Testis (tissue), 3 donors: ENCODE data around the gene UPF3A. TPM values are rescaled to one million over a fixed set of nuclear protein-coding genes. Genes with fewer than 3 reads are reported as not detected.

Experiments used
- DNase-seq: peaks from one replicate; pipeline ENCODE4 v3.0.0-alpha.2; 2019
- H3K27ac ChIP-seq, 2 donors: fragments of 200-600 bp; sonication (generic); one replicate each; pipeline ENCODE4 v1.5.1; 2019
- H3K27me3 ChIP-seq: fragments of 200-600 bp; sonication (generic); one replicate; pipeline ENCODE4 v1.5.1; 2019
- H3K36me3 ChIP-seq: fragments of 200-600 bp; sonication (generic); one replicate; pipeline ENCODE4 v1.5.1; 2017; ENCODE audit warnings: low read depth; ENCODE audit errors: missing control alignments
- H3K4me1 ChIP-seq: fragments of 200-600 bp; sonication (generic); one replicate; pipeline ENCODE4 v1.5.1; 2019
- H3K4me3 ChIP-seq, 2 donors: fragments of 200-600 bp; sonication (generic); one replicate each; pipeline ENCODE4 v1.5.1; 2017 to 2019
- H3K9me3 ChIP-seq: fragments of 200-600 bp; sonication (generic); one replicate; pipeline ENCODE4 v1.5.1; 2017
- CTCF ChIP-seq, 3 experiments: fragments of 450-650 bp in 2 of 3; fragments of 200-600 bp in 1 of 3; sonication (generic) in 1 of 3; IDR thresholded peaks; one replicate each; pipeline ENCODE4 v1.5.1; 2016 to 2019; ENCODE audit warnings: antibody characterized with exemption in 3 of 3, mild to moderate bottlenecking in 2 of 3, moderate library complexity in 1 of 3
- POLR2A ChIP-seq: fragments of 450-650 bp; IDR thresholded peaks from one replicate; pipeline ENCODE4 v1.6.1; 2017; ENCODE audit warnings: antibody characterized with exemption, mild to moderate bottlenecking, moderate library complexity
- WGBS, 2 donors: methylation state at CpG; one replicate each; pipeline ENCODE4 v1.1.5; 2018; 5-methylcytosine and 5-hydroxymethylcytosine counted together
- intact Hi-C: fragments of 100-400 bp; cut with DNase I; formaldehyde crosslinking; loops from one replicate; pipeline ENCODE4 v1.15.1; 2023; ENCODE audit warnings: low total_unique reads
- polyA plus RNA-seq: library from polyadenylated mRNA; stranded (reverse); fragments of 350-450 nt; fragmentation: Illumina TruSeq; extraction: RNeasy Lipid Tissue Mini Kit (QIAGEN cat#74804); gene quantifications from one replicate; pipeline ENCODE4 v1.2.3, GENCODE V29; 2014; ENCODE audit warnings: low read depth, low replicate concordance; ENCODE audit not compliant: insufficient read depth
- total RNA-seq, 2 donors: library from RNA; depleted of rRNA; stranded (reverse); fragments of >200 nt; gene quantifications; one replicate each; pipeline ENCODE4 v1.2.3, GENCODE V29; 2016

UPF3A gene
- total and polyA plus RNA-seq, 3 donors from 2014 or later, result 88.0 to 112 (median 96.7) TPM

- DNase-seq, result no peak
- 77 to 83% methylated on average over 1 of the region's 1 CpG for WGBS, 2 donors
- Histone ChIP-seq H3K4me1 (no peaks in the 10 kb centered on the region), H3K4me3 (no peak overlapping the region), H3K36me3 (no peaks in the 10 kb centered on the region), H3K27ac (no peak overlapping the region), H3K27me3 (no peaks in the 10 kb centered on the region), H3K9me3 (no peaks in the 10 kb centered on the region)
- TF ChIP-seq CTCF (IDR thresholded peaks at IDR 0.05) (no peak), POLR2A (no peak)
- intact Hi-C loops, result no loop called here
These were observed 24.9 kb upstream of the UPF3A start for GRCh38 chr13:114256547-114256946.

- 83 to 93% methylated on average over 4 of the region's 4 CpGs for WGBS, 2 donors
- no peaks in the 10 kb centered on the region for H3K36me3 ChIP-seq
These were observed 24.4 kb upstream of the UPF3A start for GRCh38 chr13:114257014-114257413.

GRCh38 chr13:114258589-114258988 is 22.8 kb upstream of the UPF3A start:
- no peak for TF ChIP-seq POLR2A
- TF ChIP-seq CTCF (IDR thresholded peaks at IDR 0.05), result no peak
- DNase-seq, result no peak
- Histone ChIP-seq H3K9me3 (no peaks in the 10 kb centered on the region), H3K27ac (no peak overlapping the region), H3K36me3 (no peaks in the 10 kb centered on the region), H3K4me1 (no peaks in the 10 kb centered on the region), H3K27me3 (no peaks in the 10 kb centered on the region), H3K4me3 (no peak overlapping the region)
- 91 to 92% methylated on average over 8 of the region's 8 CpGs for WGBS, 2 donors
- intact Hi-C loops, result no loop called here

More at GRCh38 chr13:114257014-114257413, 24.4 kb upstream of the UPF3A start:
- Histone ChIP-seq H3K4me3 (no peak overlapping the region), H3K4me1 (no peaks in the 10 kb centered on the region), H3K27ac (peak overlapping the region in 1 of 2 donors; percentile 4), H3K27me3 (no peaks in the 10 kb centered on the region), H3K9me3 (no peaks in the 10 kb centered on the region)
- no peak for DNase-seq
- intact Hi-C loops, result no loop called here
- no peak for TF ChIP-seq POLR2A
- TF ChIP-seq CTCF (IDR thresholded peaks at IDR 0.05), result no peak

GRCh38 chr13:114259374-114259773 is 22.0 kb upstream of the UPF3A start:
- no peak for DNase-seq

More at GRCh38 chr13:114259374-114259773, 22.0 kb upstream of the UPF3A start:
- 89% methylated on average over 7 of the region's 7 CpGs for WGBS, 2 donors
- intact Hi-C loops, result no loop called here
- Histone ChIP-seq H3K27ac (no peak overlapping the region), H3K4me1 (no peaks in the 10 kb centered on the region), H3K27me3 (no peaks in the 10 kb centered on the region), H3K36me3 (no peaks in the 10 kb centered on the region), H3K4me3 (no peak overlapping the region), H3K9me3 (no peaks in the 10 kb centered on the region)
- TF ChIP-seq POLR2A (no peak), CTCF (IDR thresholded peaks at IDR 0.05) (no peak)
